DMS 273 treated with DMSO at 0.1 percent for 48 hours (cell line): ENCODE results near the gene PTPRE.

Experiments used
- DNase-seq: peaks from one replicate; lab custom pipeline; 2025; lab: John Stamatoyannopoulos, UW

Gene PTPRE

GRCh38 chr10:127908106-127908958, 1.4 kb downstream of the PTPRE start:
- no peak for DNase-seq

- no peak for DNase-seq
Measured at GRCh38 chr10:127908959-127909267, 2.0 kb downstream of the PTPRE start.

GRCh38 chr10:127909716-127910463, 3.0 kb downstream of the PTPRE start:
- no peak for DNase-seq

- no peak for DNase-seq
Measured at GRCh38 chr10:127910464-127910770, 3.5 kb downstream of the PTPRE start.

GRCh38 chr10:127911218-127911866, 4.4 kb downstream of the PTPRE start:
- DNase-seq, result no peak

- no peak for DNase-seq
Measured at GRCh38 chr10:127911867-127912257, 5.0 kb downstream of the PTPRE start.

- no peak for DNase-seq
Measured at GRCh38 chr10:127912607-127913367, 5.9 kb downstream of the PTPRE start.

GRCh38 chr10:127913368-127913759, 6.5 kb downstream of the PTPRE start:
- no peak for DNase-seq

- no peak for DNase-seq
Measured at GRCh38 chr10:127915324-127915723, 8.4 kb downstream of the PTPRE start.

GRCh38 chr10:127916826-127917225, 9.9 kb downstream of the PTPRE start:
- no peak for DNase-seq

GRCh38 chr10:127918572-127918971, 11.7 kb downstream of the PTPRE start:
- DNase-seq, result no peak

- DNase-seq, result no peak
Measured at GRCh38 chr10:127919418-127920271, 12.7 kb downstream of the PTPRE start.

- DNase-seq, result no peak
Measured at GRCh38 chr10:127920306-127921074, 13.6 kb downstream of the PTPRE start.

- no peak for DNase-seq
Measured at GRCh38 chr10:127921075-127921752, 14.3 kb downstream of the PTPRE start.

GRCh38 chr10:127921753-127922145, 14.8 kb downstream of the PTPRE start:
- DNase-seq, result no peak

- DNase-seq, result no peak
Measured at GRCh38 chr10:127922206-127922605, 15.3 kb downstream of the PTPRE start.

GRCh38 chr10:127922675-127923366, 15.9 kb downstream of the PTPRE start:
- DNase-seq, result no peak

- no peak for DNase-seq
Measured at GRCh38 chr10:127923646-127924045, 16.7 kb downstream of the PTPRE start.

GRCh38 chr10:127925471-127926207, 18.7 kb downstream of the PTPRE start:
- DNase-seq, result no peak
